ENCODE measurements around the gene KLK5.

Gene KLK5

DNA sequence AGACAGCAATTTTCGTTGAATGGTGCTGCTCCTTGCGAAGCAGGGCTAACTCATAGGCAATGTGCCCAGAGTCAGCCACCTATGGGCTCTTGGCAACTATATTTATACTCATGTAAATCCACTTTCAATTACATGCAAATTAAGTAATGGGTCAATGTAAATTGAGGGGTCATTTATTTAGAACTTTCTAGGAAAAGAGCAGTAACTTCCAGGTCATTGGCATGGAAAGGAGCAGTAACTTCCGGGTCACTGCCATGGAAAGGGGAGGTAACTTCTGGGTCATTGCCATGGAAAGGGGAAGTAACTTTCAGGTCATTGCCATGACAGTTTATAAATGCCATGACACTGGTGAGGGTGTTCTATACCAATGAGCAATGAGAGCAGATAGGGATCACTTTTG lies 53.3 kb downstream of the KLK5 start:
- Histone ChIP-seq H3F3A (ENCODE audit: low read depth) (no peaks in the 10 kb centered on the region), H2AFZ (ENCODE audit: low read length) (no peak overlapping the region)
- TF ChIP-seq, protein P1, sequence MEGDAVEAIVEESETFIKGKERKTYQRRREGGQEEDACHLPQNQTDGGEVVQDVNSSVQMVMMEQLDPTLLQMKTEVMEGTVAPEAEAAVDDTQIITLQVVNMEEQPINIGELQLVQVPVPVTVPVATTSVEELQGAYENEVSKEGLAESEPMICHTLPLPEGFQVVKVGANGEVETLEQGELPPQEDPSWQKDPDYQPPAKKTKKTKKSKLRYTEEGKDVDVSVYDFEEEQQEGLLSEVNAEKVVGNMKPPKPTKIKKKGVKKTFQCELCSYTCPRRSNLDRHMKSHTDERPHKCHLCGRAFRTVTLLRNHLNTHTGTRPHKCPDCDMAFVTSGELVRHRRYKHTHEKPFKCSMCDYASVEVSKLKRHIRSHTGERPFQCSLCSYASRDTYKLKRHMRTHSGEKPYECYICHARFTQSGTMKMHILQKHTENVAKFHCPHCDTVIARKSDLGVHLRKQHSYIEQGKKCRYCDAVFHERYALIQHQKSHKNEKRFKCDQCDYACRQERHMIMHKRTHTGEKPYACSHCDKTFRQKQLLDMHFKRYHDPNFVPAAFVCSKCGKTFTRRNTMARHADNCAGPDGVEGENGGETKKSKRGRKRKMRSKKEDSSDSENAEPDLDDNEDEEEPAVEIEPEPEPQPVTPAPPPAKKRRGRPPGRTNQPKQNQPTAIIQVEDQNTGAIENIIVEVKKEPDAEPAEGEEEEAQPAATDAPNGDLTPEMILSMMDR (conservative IDR thresholded peaks at IDR 0.05; ENCODE audit: low read length): no peak
- TF ChIP-seq EZH2phosphoT487 (IDR thresholded peaks at IDR 0.05; ENCODE audit: borderline replicate concordance): no peak

DNA sequence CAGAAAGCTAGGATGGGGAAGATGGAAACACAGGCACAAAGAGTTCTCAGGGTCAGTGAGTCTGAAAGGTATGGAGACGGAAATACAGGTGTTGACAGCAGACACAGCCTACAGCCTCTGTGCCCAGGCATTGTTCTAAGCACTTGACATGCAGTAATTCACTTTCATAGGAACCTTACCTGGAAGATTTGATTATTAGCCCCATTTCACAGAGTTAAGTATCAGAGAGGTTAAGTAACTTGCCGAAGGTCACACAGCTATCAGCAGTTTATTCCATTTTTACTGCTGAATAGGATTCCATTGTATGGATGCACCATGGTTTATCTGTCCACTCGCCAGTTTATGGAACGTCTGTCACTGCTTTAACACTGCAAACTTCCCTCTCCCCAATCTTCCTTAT lies 54.8 kb downstream of the KLK5 start:
- Histone ChIP-seq H3K79me2 (ENCODE audit: insufficient read depth, low read length) (no peaks in the 10 kb centered on the region), H2AFZ (ENCODE audit: low read length) (no peak overlapping the region), H3K27me3 (ENCODE audit: insufficient read depth, low read length, poor library complexity, severe bottlenecking) (no peaks in the 10 kb centered on the region), H3K9me3 (ENCODE audit: insufficient read depth, low read depth, low read length) (no peaks in the 10 kb centered on the region), H3F3A (ENCODE audit: low read depth) (no peaks in the 10 kb centered on the region), H4K20me1 (ENCODE audit: insufficient read depth, low read length, poor library complexity, severe bottlenecking) (no peaks in the 10 kb centered on the region), H3K36me3 (ENCODE audit: insufficient read depth, low read length) (no peaks in the 10 kb centered on the region), H3K9ac (ENCODE audit: low read depth, low read length, poor library complexity, severe bottlenecking) (no peak overlapping the region), H3K4me1 (ENCODE audit: insufficient read depth, low read length, poor library complexity, severe bottlenecking) (no peaks in the 10 kb centered on the region), H3K4me2 (ENCODE audit: low read depth, low read length, poor library complexity, severe bottlenecking) (no peak overlapping the region), H3K9me2 (replicated peaks; ENCODE audit: low read depth, low read length) (no peaks in the 10 kb centered on the region), H3K4me3 (ENCODE audit: low read length, poor library complexity, severe bottlenecking) (no peak overlapping the region)
- TF ChIP-seq, protein P1 (conservative IDR thresholded peaks at IDR 0.05; ENCODE audit: low read length): no peak
- no peak for TF ChIP-seq EZH2phosphoT487 (IDR thresholded peaks at IDR 0.05; ENCODE audit: borderline replicate concordance)

More for the DNA sequence above, 53.3 kb downstream of the KLK5 start:
- H3K4me1 ChIP-seq (ENCODE audit: insufficient read depth, low read length, poor library complexity, severe bottlenecking): no peaks in the 10 kb centered on the region
- H3K79me2 ChIP-seq (ENCODE audit: insufficient read depth, low read length): no peaks in the 10 kb centered on the region
- no peak overlapping the region for H3K4me2 ChIP-seq (ENCODE audit: low read depth, low read length, poor library complexity, severe bottlenecking)
- H3K27me3 ChIP-seq (ENCODE audit: insufficient read depth, low read length, poor library complexity, severe bottlenecking): no peaks in the 10 kb centered on the region
- H3K4me3 ChIP-seq (ENCODE audit: low read length, poor library complexity, severe bottlenecking): no peak overlapping the region
- no peaks in the 10 kb centered on the region for H4K20me1 ChIP-seq (ENCODE audit: insufficient read depth, low read length, poor library complexity, severe bottlenecking)
- no peaks in the 10 kb centered on the region for H3K36me3 ChIP-seq (ENCODE audit: insufficient read depth, low read length)
- H3K9me3 ChIP-seq (ENCODE audit: insufficient read depth, low read depth, low read length): no peaks in the 10 kb centered on the region
- H3K9ac ChIP-seq (ENCODE audit: low read depth, low read length, poor library complexity, severe bottlenecking): no peak overlapping the region
- no peaks in the 10 kb centered on the region for H3K9me2 ChIP-seq (replicated peaks; ENCODE audit: low read depth, low read length)

DNA sequence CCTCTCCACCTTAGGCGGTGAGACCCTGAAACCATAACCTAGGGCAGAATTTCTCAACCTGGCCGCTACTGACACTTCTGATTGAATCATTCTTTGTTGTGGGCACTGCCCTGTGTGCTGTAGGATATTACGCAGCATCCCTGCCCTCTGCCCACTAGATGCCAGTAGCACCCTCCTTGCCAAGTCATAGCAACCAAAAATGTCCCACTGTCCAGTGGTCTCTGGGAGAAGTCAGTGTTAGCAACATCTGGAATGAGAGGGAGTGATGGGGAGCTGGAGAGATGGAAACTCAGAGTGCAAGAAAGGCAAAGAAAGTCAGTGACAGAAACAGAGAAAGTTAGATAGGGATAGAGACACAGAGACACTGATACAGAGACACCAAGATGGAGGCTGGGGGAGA lies 55.2 kb downstream of the KLK5 start:
- no peak overlapping the region for H3K4me3 ChIP-seq (ENCODE audit: low read length, poor library complexity, severe bottlenecking)
- TF ChIP-seq EZH2phosphoT487 (IDR thresholded peaks at IDR 0.05; ENCODE audit: borderline replicate concordance): no peak
- TF ChIP-seq, protein P1 (conservative IDR thresholded peaks at IDR 0.05; ENCODE audit: low read length): no peak
- no peaks in the 10 kb centered on the region for H3K9me3 ChIP-seq (ENCODE audit: insufficient read depth, low read depth, low read length)
- no peaks in the 10 kb centered on the region for H3K27me3 ChIP-seq (ENCODE audit: insufficient read depth, low read length, poor library complexity, severe bottlenecking)
- H3K9me2 ChIP-seq (replicated peaks; ENCODE audit: low read depth, low read length): no peaks in the 10 kb centered on the region
- no peak overlapping the region for H2AFZ ChIP-seq (ENCODE audit: low read length)
- H3K9ac ChIP-seq (ENCODE audit: low read depth, low read length, poor library complexity, severe bottlenecking): no peak overlapping the region
- no peaks in the 10 kb centered on the region for H3K36me3 ChIP-seq (ENCODE audit: insufficient read depth, low read length)
- H3K79me2 ChIP-seq (ENCODE audit: insufficient read depth, low read length): no peaks in the 10 kb centered on the region
- H3F3A ChIP-seq (ENCODE audit: low read depth): no peaks in the 10 kb centered on the region
- no peak overlapping the region for H3K4me2 ChIP-seq (ENCODE audit: low read depth, low read length, poor library complexity, severe bottlenecking)
- no peaks in the 10 kb centered on the region for H4K20me1 ChIP-seq (ENCODE audit: insufficient read depth, low read length, poor library complexity, severe bottlenecking)
- H3K4me1 ChIP-seq (ENCODE audit: insufficient read depth, low read length, poor library complexity, severe bottlenecking): no peaks in the 10 kb centered on the region

All from Loucy (cell line).